ENCODE measurements around the gene IQCK.
A peak's percentile ranks its signal among the peaks of the same experiment; 100 is the strongest.
"Not testable (repeated sequence)": the region's sequence is repeated elsewhere in the genome, so short reads cannot be mapped to it uniquely, and the experiment has no call there.

The IQCK gene

GRCh38 chr16:19700319-19700781 lies 17.7 kb upstream of the IQCK start:
- DNase-seq (ENCODE audit: low read depth), result peak; percentile 71

GRCh38 chr16:19701091-19701490 lies 17.0 kb upstream of the IQCK start:
- no peak for DNase-seq (ENCODE audit: low read depth)

- DNase-seq (ENCODE audit: low read depth), result no peak
These were observed 14.7 kb upstream of the IQCK start for GRCh38 chr16:19703172-19703889.

GRCh38 chr16:19704321-19705145 lies 13.5 kb upstream of the IQCK start:
- peak; percentile 97 for DNase-seq (ENCODE audit: low read depth)

- no peak for DNase-seq (ENCODE audit: low read depth)
These were observed 12.9 kb upstream of the IQCK start for GRCh38 chr16:19705146-19705501.

GRCh38 chr16:19705843-19706242 lies 12.2 kb upstream of the IQCK start:
- DNase-seq (ENCODE audit: low read depth), result no peak

- DNase-seq (ENCODE audit: low read depth), result no peak
These were observed 11.2 kb upstream of the IQCK start for GRCh38 chr16:19706846-19707245.

GRCh38 chr16:19707569-19708295 lies 10.3 kb upstream of the IQCK start:
- DNase-seq (ENCODE audit: low read depth), result no peak

- DNase-seq (ENCODE audit: low read depth), result no peak
These were observed 9.5 kb upstream of the IQCK start for GRCh38 chr16:19708296-19709205.

GRCh38 chr16:19709381-19710136 lies 8.5 kb upstream of the IQCK start:
- no peak for DNase-seq (ENCODE audit: low read depth)

- DNase-seq (ENCODE audit: low read depth), result no peak
These were observed 7.7 kb upstream of the IQCK start for GRCh38 chr16:19710191-19710908.

GRCh38 chr16:19710991-19711545 lies 7.0 kb upstream of the IQCK start:
- no peak for DNase-seq (ENCODE audit: low read depth)

GRCh38 chr16:19711643-19712042 lies 6.4 kb upstream of the IQCK start:
- DNase-seq (ENCODE audit: low read depth), result no peak

- no peak for DNase-seq (ENCODE audit: low read depth)
These were observed 5.5 kb upstream of the IQCK start for GRCh38 chr16:19712418-19713058.

GRCh38 chr16:19713697-19714096 lies 4.4 kb upstream of the IQCK start:
- DNase-seq (ENCODE audit: low read depth), result no peak

- DNase-seq (ENCODE audit: low read depth), result no peak
These were observed 2.5 kb upstream of the IQCK start for GRCh38 chr16:19715566-19715965.

- DNase-seq (ENCODE audit: low read depth), result no peak
These were observed 1.9 kb upstream of the IQCK start for GRCh38 chr16:19716183-19716582.

GRCh38 chr16:19716728-19717127 lies 1.3 kb upstream of the IQCK start:
- DNase-seq (ENCODE audit: low read depth), result not testable (repeated sequence)

- no peak for DNase-seq (ENCODE audit: low read depth)
These were observed 757 bp upstream of the IQCK start for GRCh38 chr16:19717314-19717713.

- no peak for DNase-seq (ENCODE audit: low read depth)
These were observed 524 bp downstream of the IQCK start for GRCh38 chr16:19718624-19718965.
